SKM-1 (cell line): ENCODE results near the gene CTBP2.
"Not testable (repeated sequence)": the region's sequence is repeated elsewhere in the genome, so short reads cannot be mapped to it uniquely, and the experiment has no call there.

ENCODE experiments used
- DNase-seq: peaks from one replicate; lab custom pipeline; 2025; ENCODE audit not compliant: unreplicated experiment; lab: John Stamatoyannopoulos, UW

CTBP2 gene

GRCh38 chr10:125158601-125159485, 1.5 kb downstream of the CTBP2 start:
- DNase-seq: no peak

DNA sequence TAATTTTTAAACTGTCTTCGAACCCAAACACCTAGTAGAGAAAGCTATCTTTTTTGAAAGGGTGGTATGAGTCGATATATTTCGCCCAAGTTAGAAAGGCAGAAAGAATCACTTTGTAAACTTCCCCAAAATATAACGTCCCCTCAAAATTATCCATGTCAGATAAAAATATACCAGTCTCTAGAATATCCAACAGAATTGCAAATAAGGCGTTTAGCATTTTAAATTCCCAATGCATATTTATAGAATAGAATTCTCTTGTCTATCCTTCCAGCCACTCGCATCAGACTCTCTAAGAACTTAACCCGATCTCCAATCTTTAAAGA, 2.1 kb downstream of the CTBP2 start:
- no peak for DNase-seq

- no peak for DNase-seq
Measured at GRCh38 chr10:125157505-125157904, 2.9 kb downstream of the CTBP2 start.

DNA sequence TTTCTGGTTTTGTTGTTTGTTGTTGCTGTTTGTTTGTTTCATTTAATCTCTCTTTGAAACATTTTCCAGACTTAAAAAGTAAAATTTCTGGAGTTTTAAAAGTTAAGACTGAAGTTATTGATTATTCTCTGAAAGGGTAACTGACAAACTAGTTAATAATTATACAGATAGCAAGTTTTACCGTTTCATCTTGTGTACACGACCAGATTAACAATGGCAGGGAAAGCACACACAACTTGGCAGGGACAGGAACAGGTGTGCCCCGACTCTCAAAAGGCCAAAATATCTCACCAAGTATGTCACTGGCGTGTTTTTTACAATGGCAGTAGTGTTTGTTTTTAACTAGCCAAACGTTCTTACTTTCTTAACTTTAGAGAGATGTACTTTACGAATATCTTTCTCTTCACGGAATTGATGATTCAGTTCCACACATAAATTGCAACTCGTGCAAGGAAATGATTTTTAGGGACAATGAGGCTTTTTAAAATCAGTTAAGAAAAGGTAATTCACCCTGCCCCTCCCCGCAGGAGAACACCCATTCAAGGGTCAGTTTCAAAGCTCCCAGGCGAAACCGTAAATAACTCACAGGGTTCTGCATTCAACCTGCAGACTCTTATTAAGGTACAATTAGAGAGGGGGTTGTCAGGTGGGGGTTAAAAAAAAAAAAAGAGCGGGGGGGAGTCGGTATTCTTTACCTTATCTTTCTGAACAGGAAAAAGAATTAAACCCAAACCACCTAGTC, 3.5 kb downstream of the CTBP2 start:
- DNase-seq: no peak

DNA sequence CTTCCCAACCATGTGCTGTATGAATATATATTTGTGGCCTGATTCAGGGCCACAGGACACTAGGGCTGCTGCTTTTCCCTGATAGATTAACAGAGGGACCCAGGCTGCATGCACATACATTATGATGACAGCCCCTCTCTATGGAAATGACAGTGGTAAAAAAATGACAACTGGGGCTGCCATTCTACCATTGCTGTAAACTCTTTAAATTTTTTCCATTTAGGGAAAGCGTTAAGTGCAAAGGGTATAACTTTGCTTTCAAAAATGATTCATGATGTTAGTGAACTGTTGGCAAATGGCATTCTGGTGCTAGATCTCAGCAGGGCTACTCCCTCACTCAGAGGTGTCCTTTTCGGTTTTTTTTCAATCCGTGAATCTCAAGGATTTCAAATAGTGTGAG, 4.2 kb downstream of the CTBP2 start:
- no peak for DNase-seq

DNA sequence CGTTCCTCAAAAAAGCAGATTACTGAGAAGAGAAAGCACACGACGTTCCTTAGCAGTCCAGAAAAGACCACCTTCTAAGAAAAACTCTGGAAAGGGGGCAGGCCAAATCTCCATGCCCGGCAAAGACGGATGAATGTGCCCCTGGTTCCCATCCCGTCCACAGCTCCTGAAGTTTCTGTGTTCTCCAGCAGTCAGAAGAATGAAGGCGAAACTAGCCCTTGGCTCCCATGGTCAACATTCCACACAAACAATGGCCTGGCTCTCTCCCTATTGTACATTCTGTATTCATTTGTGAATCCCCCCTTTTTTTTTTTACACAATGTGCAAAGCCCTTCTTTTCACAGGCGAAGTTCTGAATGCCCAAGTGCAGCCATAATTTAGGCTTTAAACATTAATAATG, 5.3 kb downstream of the CTBP2 start:
- DNase-seq: no peak

DNA sequence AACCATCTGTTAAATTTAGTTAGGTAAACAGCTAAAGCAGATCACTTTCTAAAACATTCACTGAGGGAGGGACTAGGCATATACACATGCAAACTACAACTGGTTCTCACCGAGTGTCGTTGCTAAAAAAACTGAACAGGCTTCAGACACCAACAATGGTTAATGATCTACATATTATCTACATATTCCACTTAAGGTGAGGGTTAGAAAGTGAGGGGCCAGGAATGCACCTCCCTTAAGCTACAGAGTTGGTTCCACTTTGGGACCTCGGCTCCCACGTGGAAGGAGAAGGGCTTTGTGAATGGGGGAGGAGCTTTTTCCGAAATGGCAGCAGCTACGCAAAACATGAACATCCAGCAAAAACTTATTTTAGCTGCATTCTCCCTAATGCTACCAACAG, 5.8 kb downstream of the CTBP2 start:
- DNase-seq: no peak

GRCh38 chr10:125153703-125154490, 6.5 kb downstream of the CTBP2 start:
- no peak for DNase-seq

- DNase-seq: no peak
Measured at GRCh38 chr10:125152450-125153368, 7.7 kb downstream of the CTBP2 start.

GRCh38 chr10:125151553-125152449, 8.6 kb downstream of the CTBP2 start:
- no peak for DNase-seq

DNA sequence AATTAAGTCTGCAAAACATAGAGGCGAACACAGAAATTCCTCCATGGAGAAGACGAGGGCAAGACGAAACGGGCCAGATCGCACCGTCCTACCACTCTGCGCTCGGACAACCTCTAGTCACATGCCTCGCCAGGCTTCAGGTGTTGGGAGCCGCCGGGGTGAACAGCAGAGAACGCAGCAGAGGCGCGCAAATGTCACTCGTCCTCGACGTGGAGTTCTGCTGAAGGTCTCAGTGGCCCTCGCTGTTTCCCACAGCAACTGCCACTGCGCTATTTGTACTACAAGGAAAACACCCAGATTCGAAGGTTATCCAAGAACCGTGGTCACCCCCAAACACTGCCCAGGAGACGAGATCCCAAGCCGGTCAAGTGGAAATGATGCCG, 9.2 kb downstream of the CTBP2 start:
- no peak for DNase-seq

GRCh38 chr10:125150376-125151083, 9.8 kb downstream of the CTBP2 start:
- not testable (repeated sequence) for DNase-seq

DNA sequence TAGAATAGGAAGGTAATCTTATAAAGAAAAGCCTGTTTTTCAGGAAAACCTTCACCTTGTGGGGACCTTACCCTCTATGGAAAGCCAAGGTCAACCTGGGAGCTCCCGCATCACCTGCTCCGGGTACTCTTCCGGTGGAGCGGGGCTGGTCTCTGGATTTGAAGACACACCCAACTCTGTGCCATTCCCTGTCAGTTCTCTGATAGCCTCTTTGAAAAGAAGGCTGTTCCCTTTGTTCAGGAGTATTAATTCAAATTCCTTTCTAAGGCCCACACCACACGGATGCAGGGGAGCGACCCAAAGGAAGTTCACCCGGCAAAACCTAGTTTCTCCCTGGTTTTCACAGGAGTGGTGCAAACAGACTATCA, 10.7 kb downstream of the CTBP2 start:
- DNase-seq: no peak

DNA sequence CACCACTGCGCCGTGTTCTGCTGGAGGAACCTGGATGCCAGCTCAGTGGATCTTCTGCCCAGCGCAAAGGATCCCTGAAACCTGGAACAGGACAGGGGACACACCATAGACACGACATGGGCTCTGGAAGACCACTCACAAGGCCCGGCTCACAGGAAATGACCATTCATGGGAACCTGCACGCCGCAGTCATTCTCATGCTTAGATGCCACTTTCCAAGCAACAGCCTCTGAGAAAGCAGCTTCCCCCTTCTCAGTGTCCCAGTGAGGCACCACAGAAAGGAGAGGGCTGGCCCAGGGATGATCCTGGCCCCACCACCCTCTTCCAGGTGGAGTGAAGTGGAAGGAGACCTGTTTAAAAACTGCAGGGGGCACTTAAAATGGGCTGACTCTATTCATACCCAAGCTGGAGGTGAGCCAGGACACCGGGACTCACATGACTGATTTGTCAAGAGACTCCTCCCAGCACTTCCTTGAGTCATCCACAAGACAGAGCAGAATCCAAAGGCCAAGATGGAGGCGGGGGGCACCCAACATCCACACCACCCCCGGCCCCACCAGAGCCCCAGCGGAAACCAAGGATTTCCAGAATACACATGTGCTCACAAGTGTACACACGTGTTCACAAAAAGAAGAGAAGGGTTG, 11.2 kb downstream of the CTBP2 start:
- no peak for DNase-seq

- no peak for DNase-seq
Measured at GRCh38 chr10:125148528-125148927, 11.8 kb downstream of the CTBP2 start.

DNA sequence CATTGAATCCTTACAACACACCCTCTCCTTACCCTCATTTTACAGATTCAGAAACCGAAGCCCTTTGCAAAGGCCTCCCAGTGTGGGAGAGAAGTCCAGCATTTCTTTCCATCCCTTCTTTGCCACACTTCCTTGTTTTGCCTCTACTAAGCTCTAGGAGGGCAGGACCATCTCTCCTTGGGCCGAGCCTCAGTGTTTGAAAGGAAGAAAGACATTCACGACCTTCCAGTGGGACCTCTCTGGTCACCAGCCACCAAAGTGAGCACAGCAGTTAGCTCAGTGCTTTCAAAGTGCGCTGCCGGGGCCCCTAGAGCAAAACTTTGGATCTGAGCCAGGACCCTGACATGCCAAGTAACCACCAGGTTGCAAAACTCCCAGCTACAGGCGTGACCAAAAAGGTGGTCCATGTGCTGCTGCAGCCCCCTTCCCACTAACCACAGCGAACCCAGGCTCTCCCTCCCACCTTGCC, 12.4 kb downstream of the CTBP2 start:
- DNase-seq: no peak

- no peak for DNase-seq
Measured at GRCh38 chr10:125146791-125147579, 13.4 kb downstream of the CTBP2 start.

DNA sequence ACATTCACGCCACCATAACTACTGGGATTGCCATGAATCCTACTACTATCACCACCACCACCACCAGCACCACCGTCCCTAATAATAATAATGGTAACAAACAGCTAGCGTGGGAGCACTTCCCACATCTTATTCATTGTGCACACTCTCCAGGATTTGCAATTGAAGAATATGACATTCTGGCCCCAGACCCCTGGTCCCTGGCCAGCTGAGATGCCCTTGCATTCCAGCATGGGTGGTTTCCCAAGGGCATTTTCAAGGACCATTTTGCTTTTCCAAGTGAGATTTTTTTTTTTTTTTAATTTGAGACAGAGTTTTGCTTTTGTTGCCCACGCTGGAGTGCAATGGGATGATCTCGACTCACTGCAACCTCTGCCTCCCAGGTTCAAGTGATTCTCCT, 14.7 kb downstream of the CTBP2 start:
- no peak for DNase-seq
